GM21447 (cell line): Measurements from ENCODE around the gene OR13J1.
"Not testable (repeated sequence)": the region's sequence is repeated elsewhere in the genome, so short reads cannot be mapped to it uniquely, and the experiment has no call there.

Experiments
- ATAC-seq: cut with Tn5 transposase; IDR thresholded peaks from one replicate; pipeline ENCODE4 v1.9.1; 2021; ENCODE audit not compliant: unreplicated experiment

Gene OR13J1

GRCh38 chr9:35905051-35905781 is 35.0 kb upstream of the OR13J1 start:
- no peak for ATAC-seq

- no peak for ATAC-seq
Measured at GRCh38 chr9:35904338-35904737, 34.1 kb upstream of the OR13J1 start.

DNA sequence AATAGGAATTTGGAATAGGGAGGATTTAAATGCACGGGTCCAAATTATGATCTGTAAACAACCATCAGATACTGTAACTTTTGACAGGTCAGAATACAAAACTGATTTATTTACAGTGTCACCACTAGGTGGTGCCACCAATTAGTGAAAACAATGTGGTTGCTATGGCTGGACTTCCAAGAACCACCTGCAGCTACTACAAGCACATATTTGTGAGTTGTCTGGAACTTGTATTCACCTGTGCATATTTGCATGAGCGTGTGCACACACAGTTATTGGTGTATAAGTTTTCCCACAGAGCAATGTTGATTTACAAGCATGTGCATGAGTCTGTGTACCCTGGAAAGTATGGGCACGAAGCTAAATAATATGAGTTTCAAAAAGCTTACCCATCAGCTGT is 32.8 kb upstream of the OR13J1 start:
- ATAC-seq: no peak

- ATAC-seq: no peak
Measured at GRCh38 chr9:35899021-35899420, 28.8 kb upstream of the OR13J1 start.

DNA sequence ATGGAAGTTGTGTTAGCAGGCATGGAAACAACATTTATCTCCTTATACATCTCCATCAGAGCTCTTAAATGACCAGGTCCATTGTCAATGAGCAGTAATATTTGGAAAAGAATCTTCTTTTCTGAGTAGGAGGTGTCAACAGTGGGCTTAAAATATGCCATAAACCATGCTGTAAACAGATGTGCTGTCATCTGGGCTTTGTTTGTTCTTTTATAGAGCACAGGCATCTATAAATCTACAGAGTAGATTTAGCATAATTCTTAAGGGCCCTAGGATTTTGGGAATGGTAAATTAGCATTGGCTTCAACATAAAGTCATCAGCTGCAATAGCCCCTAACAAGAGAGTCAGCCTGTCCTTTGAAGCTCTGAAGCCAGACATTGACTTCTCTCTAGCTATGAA is 28.1 kb upstream of the OR13J1 start:
- no peak for ATAC-seq

GRCh38 chr9:35897376-35898099 is 27.3 kb upstream of the OR13J1 start:
- ATAC-seq: not testable (repeated sequence)

DNA sequence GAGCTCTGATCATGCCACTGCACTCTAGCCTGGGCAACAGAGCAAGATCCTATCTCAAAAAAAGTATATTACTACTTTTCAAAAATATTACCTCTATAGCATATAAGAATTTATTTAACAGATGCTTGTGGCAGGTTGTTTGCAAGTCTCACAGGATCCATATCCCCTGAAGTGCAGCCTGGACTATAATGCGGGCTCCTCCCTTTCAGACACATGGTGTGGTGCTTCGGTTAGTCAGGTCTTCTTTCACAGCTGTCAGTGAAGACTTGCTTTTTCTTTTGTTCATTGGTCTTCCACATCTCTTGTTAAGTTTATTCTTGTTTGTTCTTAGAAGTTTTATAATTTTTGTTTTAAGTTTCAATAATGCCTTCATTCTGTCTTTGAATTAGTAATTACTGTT is 26.4 kb upstream of the OR13J1 start:
- no peak for ATAC-seq

GRCh38 chr9:35892051-35892450 is 21.9 kb upstream of the OR13J1 start:
- no peak for ATAC-seq

GRCh38 chr9:35891646-35892045 is 21.4 kb upstream of the OR13J1 start:
- no peak for ATAC-seq

GRCh38 chr9:35884908-35885307 is 14.7 kb upstream of the OR13J1 start:
- ATAC-seq: not testable (repeated sequence)

DNA sequence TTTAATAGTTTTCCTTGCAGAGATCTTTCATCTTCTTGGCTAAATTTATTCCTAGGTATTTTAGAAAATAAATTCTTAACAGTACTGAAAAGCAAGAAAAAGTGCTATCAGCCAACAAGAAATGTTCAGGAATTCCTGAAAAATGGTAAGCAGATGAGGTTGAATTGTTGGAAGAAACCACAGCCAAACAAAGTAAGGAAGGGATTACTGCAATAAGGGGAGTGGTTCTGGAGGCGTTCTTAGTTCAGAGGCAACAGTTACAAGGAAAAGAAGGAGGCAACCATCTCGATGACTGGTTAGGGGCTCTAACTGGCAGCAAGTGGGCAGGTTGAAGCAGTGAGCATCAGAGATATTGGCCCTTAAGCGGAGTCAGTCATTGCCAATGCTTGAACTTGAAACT is 12.8 kb upstream of the OR13J1 start:
- no peak for ATAC-seq

DNA sequence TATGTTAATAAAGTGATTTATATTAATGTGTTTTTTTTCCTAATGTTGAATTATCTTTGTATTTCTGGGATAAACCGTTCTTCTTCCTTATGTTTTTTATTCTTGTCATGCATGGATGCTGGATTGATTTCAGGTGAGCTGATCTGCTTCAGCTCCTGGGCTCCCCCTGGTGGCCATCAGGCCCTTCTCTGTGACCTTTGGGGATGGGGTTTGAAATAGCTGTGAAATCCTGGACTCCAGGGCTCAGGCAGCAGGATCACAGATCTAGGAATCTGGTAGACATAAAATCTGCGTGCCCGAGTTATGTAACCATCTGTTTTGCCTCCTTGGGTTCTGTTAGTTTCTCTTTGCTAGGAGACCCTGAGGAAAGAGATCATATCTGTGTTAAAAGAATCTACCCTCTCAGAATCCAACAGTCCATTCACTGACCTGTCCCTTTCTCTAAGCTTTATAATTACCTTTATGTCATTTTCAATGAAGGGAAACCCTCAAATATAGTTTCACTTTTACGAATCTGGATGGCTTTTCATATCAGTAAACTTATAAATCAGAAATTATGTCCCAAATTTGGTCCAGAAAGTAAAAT is 12.2 kb upstream of the OR13J1 start:
- ATAC-seq: no peak

GRCh38 chr9:35872505-35872904 is 2.3 kb upstream of the OR13J1 start:
- no peak for ATAC-seq

- no peak for ATAC-seq
Measured at GRCh38 chr9:35871545-35871944, 1.3 kb upstream of the OR13J1 start.

DNA sequence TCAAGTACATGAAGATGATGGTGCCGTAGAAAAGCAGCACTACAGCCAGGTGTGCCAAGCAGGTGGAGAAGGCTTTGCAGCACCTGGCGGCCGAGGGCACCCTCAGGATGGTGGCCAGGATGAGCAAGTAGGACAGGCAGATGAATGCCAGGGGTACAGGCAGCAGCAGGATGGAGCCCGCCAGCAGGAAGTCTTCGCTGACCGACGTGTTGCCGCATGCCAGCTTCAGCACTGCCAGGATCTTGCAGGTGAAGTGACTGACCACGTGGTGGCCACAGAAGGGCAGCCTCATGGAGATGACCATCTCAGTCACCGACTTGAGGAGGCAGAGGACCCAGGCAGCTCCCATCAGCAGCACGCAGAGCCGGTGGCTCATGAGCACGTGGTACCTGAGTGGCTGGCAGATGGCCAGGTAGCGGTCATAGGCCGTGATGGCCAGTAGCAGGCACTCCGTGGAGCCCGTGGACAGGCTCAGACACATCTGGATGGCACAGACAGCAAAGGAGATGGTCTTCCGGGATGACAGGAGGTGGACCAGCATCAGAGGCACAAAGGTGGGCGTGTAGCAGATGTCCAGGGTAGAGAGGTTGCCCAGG is 482 bp downstream of the OR13J1 start:
- no peak for ATAC-seq

DNA sequence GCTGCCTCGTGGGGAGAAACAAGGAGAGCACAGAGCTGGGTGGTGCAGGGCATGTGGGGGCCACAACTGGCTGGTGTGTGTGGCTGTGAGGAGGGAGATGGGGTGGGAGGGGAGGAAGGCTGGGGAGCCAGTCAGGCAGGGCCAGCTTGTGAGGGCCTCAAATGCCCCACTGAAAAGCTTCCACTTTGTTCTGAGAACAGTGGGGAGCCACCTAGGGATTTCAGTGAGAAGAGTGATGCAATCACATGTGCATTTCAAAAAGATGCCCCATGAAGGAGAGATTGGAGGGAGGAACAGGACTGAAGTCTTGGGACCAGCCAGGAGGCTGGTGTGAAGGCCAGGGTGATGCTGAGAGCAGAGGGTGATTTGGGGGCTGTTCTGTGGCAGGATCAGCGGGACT is 1.3 kb downstream of the OR13J1 start:
- ATAC-seq: no peak

DNA sequence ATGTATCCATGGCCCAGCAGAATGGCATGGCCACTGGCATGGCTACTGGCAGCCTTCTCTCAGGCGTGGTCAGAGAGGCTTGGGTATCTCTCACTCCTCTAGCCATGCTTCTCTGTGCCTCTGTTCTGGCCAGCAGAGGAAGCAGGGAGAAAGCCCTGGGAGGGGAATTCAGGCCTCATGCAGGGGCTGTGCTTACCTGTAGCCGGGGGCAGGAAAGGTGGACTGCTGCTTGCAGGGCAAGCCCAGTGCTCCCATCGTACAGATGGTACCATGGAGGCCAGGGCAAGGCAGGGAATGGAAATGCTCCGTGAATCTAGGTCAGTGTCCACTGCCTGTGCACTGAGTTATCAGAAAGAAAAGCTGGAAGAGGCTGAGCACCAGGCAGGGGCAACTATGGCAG is 2.7 kb downstream of the OR13J1 start:
- no peak for ATAC-seq

GRCh38 chr9:35864695-35865255 is 5.4 kb downstream of the OR13J1 start:
- no peak for ATAC-seq

DNA sequence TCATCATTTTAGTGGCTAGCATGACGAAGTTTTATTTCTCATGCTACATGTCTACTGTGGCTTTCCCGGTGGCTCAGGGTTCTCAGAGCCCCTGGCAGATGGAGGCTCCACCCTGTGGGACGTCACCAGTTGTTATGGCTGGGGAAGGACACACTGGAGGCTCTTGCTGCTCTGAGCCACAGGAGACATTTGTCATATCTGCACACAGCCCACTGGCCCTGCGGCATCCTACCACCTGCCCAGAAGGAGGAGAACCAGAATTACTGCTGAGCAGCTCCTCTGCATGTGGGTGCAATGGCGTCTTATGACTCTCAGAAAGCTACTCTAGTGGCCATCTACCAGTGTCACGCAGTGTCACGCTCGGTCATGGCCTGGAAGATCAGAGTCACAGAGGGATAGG is 6.6 kb downstream of the OR13J1 start:
- no peak for ATAC-seq

GRCh38 chr9:35862328-35862727 is 7.9 kb downstream of the OR13J1 start:
- no peak for ATAC-seq

DNA sequence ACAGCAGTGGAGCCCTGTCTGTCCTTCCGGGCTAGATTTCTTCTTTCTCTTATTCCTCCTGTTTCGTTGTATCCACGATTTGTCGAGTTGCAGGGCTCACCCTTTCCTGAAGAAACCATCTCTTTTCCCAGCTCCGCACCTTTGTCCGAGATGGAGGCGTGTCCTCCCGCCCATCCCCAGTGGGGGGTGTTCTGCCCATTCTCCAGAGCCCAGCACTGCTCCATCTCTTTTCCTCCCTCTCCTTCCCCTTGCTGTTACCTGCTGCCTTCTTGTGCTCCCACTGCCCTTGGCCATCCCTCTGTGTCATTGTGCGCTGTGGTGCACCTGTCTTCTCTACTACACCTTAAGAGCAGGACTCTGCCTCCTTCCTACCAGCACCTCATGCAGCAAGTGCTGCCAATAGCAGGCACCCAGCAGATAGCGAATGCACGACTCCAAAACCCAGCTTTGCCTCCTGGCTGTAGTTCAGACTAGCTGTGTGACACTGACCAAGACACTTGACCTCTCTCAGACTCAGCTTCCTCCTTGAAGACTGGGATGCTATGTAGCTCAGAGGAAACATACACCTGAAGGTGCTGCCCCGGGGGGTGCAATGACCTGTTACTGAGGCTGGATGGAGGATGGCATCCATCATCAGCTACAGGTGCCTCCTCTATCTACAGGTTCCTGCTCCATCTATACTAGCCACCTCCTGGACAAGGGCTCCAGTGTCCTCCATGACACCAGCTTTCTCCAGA is 8.9 kb downstream of the OR13J1 start:
- no peak for ATAC-seq
